ENCODE measurements around the gene TTF2. TPM values are rescaled to one million over a fixed set of nuclear protein-coding genes. Genes with fewer than 3 reads are reported as not detected.
A peak's percentile ranks its signal among the peaks of the same experiment; 100 is the strongest.
"Not testable (repeated sequence)": the region's sequence is repeated elsewhere in the genome, so short reads cannot be mapped to it uniquely, and the experiment has no call there.

TTF2 gene
- total and polyA plus RNA-seq, 2 donors, result 5.1 to 12.2 TPM

DNA sequence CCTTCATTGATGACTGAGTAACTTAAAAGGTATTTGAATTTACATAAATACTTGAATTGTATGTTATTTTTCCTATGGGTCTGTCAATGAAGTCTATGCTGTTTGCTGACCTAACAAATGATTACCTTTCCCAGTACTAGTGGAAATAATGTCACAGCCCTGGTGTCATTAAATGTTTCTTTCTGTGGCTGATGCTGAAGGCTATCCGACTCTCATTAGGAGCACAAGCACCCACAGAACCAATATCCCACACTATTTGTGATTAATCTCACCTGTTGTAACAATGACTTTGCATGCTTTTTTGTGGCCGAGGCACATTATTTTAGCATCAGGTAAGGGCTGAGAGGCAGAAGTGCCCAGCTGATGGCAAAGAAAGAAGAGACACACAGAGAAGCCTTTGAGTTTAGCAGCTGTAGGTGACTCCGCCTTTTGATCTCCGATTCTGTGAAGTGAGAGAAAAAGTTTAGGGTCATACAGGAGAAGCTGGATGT lies 87.3 kb downstream of the TTF2 start:
- WGBS, result 79% methylated on average over 4 of the region's 4 CpGs
- H3K4me3 ChIP-seq (ENCODE audit: low read depth, low read length), result no peak overlapping the region
- no peak for DNase-seq (ENCODE audit: extremely low spot score)
- no peaks in the 10 kb centered on the region for H3K36me3 ChIP-seq (ENCODE audit: insufficient read depth)
- no peak overlapping the region for H3K27ac ChIP-seq (ENCODE audit: low read depth)
- H3K4me1 ChIP-seq (ENCODE audit: insufficient read depth), result peaks cover under 1% of the 10 kb centered on the region

DNA sequence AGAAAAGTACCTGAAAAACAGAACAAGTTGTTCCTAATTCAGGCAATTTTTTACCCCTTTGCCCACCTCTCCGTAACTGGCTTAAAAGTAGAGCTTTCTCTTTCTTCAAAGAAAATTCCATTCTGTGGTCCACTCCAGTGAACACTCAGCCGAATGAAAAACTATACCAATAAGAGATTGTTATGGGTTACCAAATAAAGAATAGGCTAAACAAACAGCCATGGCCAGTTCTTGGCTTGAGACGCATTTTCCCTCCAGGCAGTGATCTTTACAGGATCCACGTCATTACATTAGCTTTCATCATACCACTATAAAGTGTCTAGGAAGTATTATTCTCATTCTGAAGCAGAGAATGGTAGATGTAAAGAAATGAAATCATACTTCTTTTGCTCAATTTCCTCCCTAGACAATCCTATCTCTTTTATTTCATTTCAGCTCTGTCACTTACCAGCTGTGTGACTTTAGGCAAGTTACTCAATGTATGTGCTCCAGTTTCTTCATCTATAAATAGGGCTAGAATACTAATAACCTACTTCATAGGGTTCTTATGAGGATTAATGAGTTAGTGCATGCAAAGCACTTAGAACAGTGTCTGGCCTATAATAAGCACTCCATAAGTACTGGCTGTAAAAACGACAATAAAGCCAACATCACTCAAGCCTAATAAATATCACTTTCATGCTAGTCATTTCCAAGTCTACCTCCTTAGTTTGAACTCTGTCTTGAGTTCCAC lies 87.9 kb downstream of the TTF2 start:
- H3K27ac ChIP-seq (ENCODE audit: low read depth), result no peak overlapping the region
- 62% methylated on average over 5 of the region's 5 CpGs for WGBS
- H3K36me3 ChIP-seq (ENCODE audit: insufficient read depth), result no peaks in the 10 kb centered on the region
- H3K4me3 ChIP-seq (ENCODE audit: low read depth, low read length), result no peak overlapping the region
- no peak for DNase-seq (ENCODE audit: extremely low spot score)
- H3K4me1 ChIP-seq (ENCODE audit: insufficient read depth), result no peaks in the 10 kb centered on the region

DNA sequence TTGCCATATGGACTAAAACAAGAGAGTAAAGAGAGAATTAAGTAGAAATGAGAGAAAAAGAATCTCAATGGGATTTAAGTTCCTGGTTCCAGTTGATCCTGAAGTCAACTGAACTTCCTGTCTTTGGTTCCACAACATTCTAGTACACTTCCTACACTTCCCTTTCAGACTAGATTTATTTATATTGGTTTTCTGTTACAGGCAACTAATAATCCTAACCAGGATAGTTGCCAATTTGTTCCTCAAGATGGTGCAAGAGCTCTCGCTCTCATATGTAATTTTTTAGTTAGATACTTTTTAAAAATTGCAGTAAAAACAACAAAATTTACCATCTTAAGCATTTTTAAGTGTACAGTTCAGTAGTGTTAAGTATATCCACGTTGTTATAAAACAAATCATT lies 90.2 kb downstream of the TTF2 start:
- Histone ChIP-seq H3K27ac (ENCODE audit: low read depth) (no peak overlapping the region), H3K4me3 (ENCODE audit: low read depth, low read length) (no peak overlapping the region), H3K4me1 (ENCODE audit: insufficient read depth) (no peaks in the 10 kb centered on the region), H3K36me3 (ENCODE audit: insufficient read depth) (no peaks in the 10 kb centered on the region)
- DNase-seq (ENCODE audit: extremely low spot score), result no peak
- 79% methylated on average over 2 of the region's 2 CpGs for WGBS

DNA sequence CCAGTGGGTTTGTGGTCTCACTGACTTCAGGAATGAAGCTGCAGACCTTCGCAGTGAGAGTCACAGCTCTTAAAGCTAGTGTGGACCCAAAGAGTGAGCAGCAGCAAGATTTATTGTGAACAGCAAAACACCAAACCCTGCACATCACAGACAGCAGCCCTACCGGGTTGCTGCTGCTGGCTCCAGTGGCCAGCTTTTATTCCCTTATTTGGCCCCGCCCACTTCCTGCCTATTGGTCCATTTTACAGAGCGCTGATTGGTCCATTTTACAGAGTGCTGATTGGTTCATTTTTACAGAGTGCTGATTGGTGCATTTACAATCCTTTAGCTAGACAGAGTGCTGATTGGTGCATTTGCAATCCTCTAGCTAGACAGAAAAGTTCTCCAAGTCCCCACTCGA lies 91.2 kb downstream of the TTF2 start:
- DNase-seq (ENCODE audit: extremely low spot score); H3K4me3 ChIP-seq (ENCODE audit: low read depth, low read length); H3K36me3 ChIP-seq (ENCODE audit: insufficient read depth); H3K4me1 ChIP-seq (ENCODE audit: insufficient read depth); H3K27ac ChIP-seq (ENCODE audit: low read depth): not testable (repeated sequence)
- whole genome bisulfite sequencing, result 90% methylated on average over 5 of the region's 5 CpGs

Small RNAs within 50 kb of the gene (small RNA-seq; reads per million reads assigned to genes)
- 1.1 reads per million, percentile 77 among the genes with 10 or more reads in this experiment for gene MIR942

Other genes starting within 250 kb of the TTF2 start
- 85.9 TPM for gene PTGFRN, start 150.4 kb upstream of the TTF2 start, total RNA-seq
- gene PTGFRN, start 150.4 kb upstream of the TTF2 start, polyA plus RNA-seq, result 41.5 TPM
- gene CD101, start 58.6 kb upstream of the TTF2 start, total RNA-seq, result 1.0 TPM
- gene CD101, start 58.6 kb upstream of the TTF2 start, polyA plus RNA-seq, result 1.3 TPM
- gene TRIM45, start 61.4 kb downstream of the TTF2 start, total RNA-seq, result 7.8 TPM
- gene TRIM45, start 61.4 kb downstream of the TTF2 start, polyA plus RNA-seq, result 5.7 TPM
- 6.2 TPM for gene VTCN1, start 150.6 kb downstream of the TTF2 start, total RNA-seq
- 0.70 TPM for gene VTCN1, start 150.6 kb downstream of the TTF2 start, polyA plus RNA-seq